Measurements from ENCODE around the gene FLAD1. TPM values are rescaled to one million over a fixed set of nuclear protein-coding genes. Genes with fewer than 3 reads are reported as not detected.

Gene FLAD1
- total and polyA plus RNA-seq, 11 donors = 19.4 to 50.7 (median 27.4) TPM

GRCh38 chr1:155003766-155004351, 20.7 kb downstream of the FLAD1 start:
- no peaks in the 10 kb centered on the region for H3K36me3 ChIP-seq
- H3K4me3 ChIP-seq = peak overlapping the region; percentile 70 to 96 (median 84)
- ATAC-seq (peak in 2 of 4 donors; percentile 4 to 21), DNase-seq (peak; percentile 80 to 89 (median 85))
- H3K27ac ChIP-seq = peak overlapping the region; percentile 77 to 98 (median 95)
- intact Hi-C loops (cut with DNase I) = loop anchor here in 5 of 10 donors (2.0 to 5.0 kb wide), 5 partner anchors 13 to 67 kb away; partner anchors contain the start of genes ADAM15 (in 4 of the 5), PMVK (in 1 of the 5) and PYGO2 (in 1 of the 5)
- H3K27me3 ChIP-seq = no peaks in the 10 kb centered on the region
- no peak for TF ChIP-seq POLR2A (IDR thresholded peaks at IDR 0.05)
- TF ChIP-seq CTCF (IDR thresholded peaks at IDR 0.05) = no peak
- WGBS, 4 donors = 1 to 2% (median 1%) methylated on average over 26 to 34 of the region's 34 CpGs
- no peaks in the 10 kb centered on the region for H3K9me3 ChIP-seq
- H3K4me1 ChIP-seq = peaks cover 5 to 74% (median 60%) of the 10 kb centered on the region in 12 donors

- no peaks in the 10 kb centered on the region for H3K36me3 ChIP-seq
- intact Hi-C loops (cut with DNase I) = loop anchor here in 5 of 10 donors (5.0 kb wide), 3 partner anchors 42 to 48 kb away; partner anchors contain the start of genes ADAM15 (in 4 of the 5) and PYGO2 (in 1 of the 5)
- WGBS, 4 donors = 31 to 44% (median 40%) methylated on average over 5 of the region's 5 CpGs
- H3K9me3 ChIP-seq = no peaks in the 10 kb centered on the region
- TF ChIP-seq CTCF (IDR thresholded peaks at IDR 0.05) = no peak
- no peak for TF ChIP-seq POLR2A (IDR thresholded peaks at IDR 0.05)
- no peak for DNase-seq
- peaks cover 5 to 72% (median 58%) of the 10 kb centered on the region in 12 donors for H3K4me1 ChIP-seq
- no peaks in the 10 kb centered on the region for H3K27me3 ChIP-seq
- H3K4me3 ChIP-seq = peak overlapping the region; percentile 70 to 96 (median 84)
- ATAC-seq = no peak
- H3K27ac ChIP-seq = peak overlapping the region; percentile 77 to 98 (median 95)
Observed at GRCh38 chr1:155004352-155005075, 21.4 kb downstream of the FLAD1 start.

GRCh38 chr1:155005076-155006011, 22.2 kb downstream of the FLAD1 start:
- WGBS, 4 donors = 38 to 45% (median 42%) methylated on average over 16 to 17 of the region's 17 CpGs

More at GRCh38 chr1:155005076-155006011, 22.2 kb downstream of the FLAD1 start:
- ATAC-seq (peak in 3 of 4 donors; percentile 0 to 31 (median 27)), DNase-seq (peak; percentile 78 to 89 (median 82))
- H3K9me3 ChIP-seq = no peaks in the 10 kb centered on the region
- peak overlapping the region in 8 of 12 donors; percentile 26 to 96 (median 84) for H3K4me3 ChIP-seq
- H3K27ac ChIP-seq = peak overlapping the region; percentile 77 to 98 (median 95)
- no peaks in the 10 kb centered on the region for H3K27me3 ChIP-seq
- H3K36me3 ChIP-seq = no peaks in the 10 kb centered on the region
- TF ChIP-seq CTCF (IDR thresholded peaks at IDR 0.05) = no peak
- TF ChIP-seq POLR2A (IDR thresholded peaks at IDR 0.05) = peak in 1 of 2 donors; percentile 46
- intact Hi-C loops (cut with DNase I) = no loop called here
- H3K4me1 ChIP-seq = peaks cover 5 to 64% (median 50%) of the 10 kb centered on the region in 12 donors

All from heart left ventricle (tissue), 16 donors.